Measurements from ENCODE around the gene INHA.
A peak's percentile ranks its signal among the peaks of the same experiment; 100 is the strongest.

The INHA gene

GRCh38 chr2:219572237-219573001 lies at the start of gene INHA:
TSS of gene INHA (plus strand) at chr2:219572310. CDS start at chr2:219572375, 65 bp downstream.
- no peak for DNase-seq (ENCODE audit: low read depth, low spot score)

GRCh38 chr2:219523031-219523671 lies 49.0 kb upstream of the INHA start:
- DNase-seq (ENCODE audit: low read depth, low spot score) = no peak

GRCh38 chr2:219524817-219525216 lies 47.3 kb upstream of the INHA start:
- DNase-seq (ENCODE audit: low read depth, low spot score) = no peak

- DNase-seq (ENCODE audit: low read depth, low spot score) = peak; percentile 87
Observed at GRCh38 chr2:219525533-219526232, 46.4 kb upstream of the INHA start.

GRCh38 chr2:219526320-219527075 lies 45.6 kb upstream of the INHA start:
- DNase-seq (ENCODE audit: low read depth, low spot score) = no peak

GRCh38 chr2:219527076-219527394 lies 45.1 kb upstream of the INHA start:
- DNase-seq (ENCODE audit: low read depth, low spot score) = no peak

- no peak for DNase-seq (ENCODE audit: low read depth, low spot score)
Observed at GRCh38 chr2:219527472-219527871, 44.6 kb upstream of the INHA start.

- peak; percentile 93 for DNase-seq (ENCODE audit: low read depth, low spot score)
Observed at GRCh38 chr2:219530048-219530963, 41.8 kb upstream of the INHA start.

GRCh38 chr2:219531639-219532377 lies 40.3 kb upstream of the INHA start:
- DNase-seq (ENCODE audit: low read depth, low spot score) = peak; percentile 68

- DNase-seq (ENCODE audit: low read depth, low spot score) = no peak
Observed at GRCh38 chr2:219532378-219532649, 39.8 kb upstream of the INHA start.

GRCh38 chr2:219533930-219534661 lies 38.0 kb upstream of the INHA start:
- DNase-seq (ENCODE audit: low read depth, low spot score) = peak; percentile 49

- DNase-seq (ENCODE audit: low read depth, low spot score) = no peak
Observed at GRCh38 chr2:219536425-219536824, 35.7 kb upstream of the INHA start.

- no peak for DNase-seq (ENCODE audit: low read depth, low spot score)
Observed at GRCh38 chr2:219536967-219537366, 35.1 kb upstream of the INHA start.

- DNase-seq (ENCODE audit: low read depth, low spot score) = peak; percentile 75
Observed at GRCh38 chr2:219537657-219538488, 34.2 kb upstream of the INHA start.

GRCh38 chr2:219538504-219538951 lies 33.6 kb upstream of the INHA start:
- no peak for DNase-seq (ENCODE audit: low read depth, low spot score)

GRCh38 chr2:219538956-219539788 lies 32.9 kb upstream of the INHA start:
- DNase-seq (ENCODE audit: low read depth, low spot score) = no peak

GRCh38 chr2:219539926-219540678 lies 32.0 kb upstream of the INHA start:
- DNase-seq (ENCODE audit: low read depth, low spot score) = no peak
